Measurements from ENCODE around the gene MAGI1.

The MAGI1 gene

GRCh38 chr3:65946438-65946837, 92.3 kb downstream of the MAGI1 start:
- TF ChIP-seq CTCF (IDR thresholded peaks at IDR 0.05; ENCODE audit: insufficient read depth, missing control alignments): no peak
- DNase-seq (ENCODE audit: insufficient read length, low spot score): no peak
- FAIRE-seq: no peak

GRCh38 chr3:65945953-65946352, 92.8 kb downstream of the MAGI1 start:
- no peak for TF ChIP-seq CTCF (IDR thresholded peaks at IDR 0.05; ENCODE audit: insufficient read depth, missing control alignments)
- DNase-seq (ENCODE audit: insufficient read length, low spot score) (no peak), FAIRE-seq (no peak)

GRCh38 chr3:65945480-65945879, 93.2 kb downstream of the MAGI1 start:
- TF ChIP-seq CTCF (IDR thresholded peaks at IDR 0.05; ENCODE audit: insufficient read depth, missing control alignments): no peak
- DNase-seq (ENCODE audit: insufficient read length, low spot score) (no peak), FAIRE-seq (no peak)

GRCh38 chr3:65944252-65944651, 94.5 kb downstream of the MAGI1 start:
- no peak for DNase-seq (ENCODE audit: insufficient read length, low spot score)
- FAIRE-seq: no peak
- TF ChIP-seq CTCF (IDR thresholded peaks at IDR 0.05; ENCODE audit: insufficient read depth, missing control alignments): no peak

GRCh38 chr3:65939801-65940246, 98.9 kb downstream of the MAGI1 start:
- DNase-seq (ENCODE audit: insufficient read length, low spot score) (no peak), FAIRE-seq (no peak)
- no peak for TF ChIP-seq CTCF (IDR thresholded peaks at IDR 0.05; ENCODE audit: insufficient read depth, missing control alignments)

GRCh38 chr3:65939184-65939583, 99.5 kb downstream of the MAGI1 start:
- FAIRE-seq (no peak), DNase-seq (ENCODE audit: insufficient read length, low spot score) (no peak)
- no peak for TF ChIP-seq CTCF (IDR thresholded peaks at IDR 0.05; ENCODE audit: insufficient read depth, missing control alignments)

GRCh38 chr3:65938676-65939075, 100.0 kb downstream of the MAGI1 start:
- TF ChIP-seq CTCF (IDR thresholded peaks at IDR 0.05; ENCODE audit: insufficient read depth, missing control alignments): no peak
- FAIRE-seq: no peak

More at GRCh38 chr3:65938676-65939075, 100.0 kb downstream of the MAGI1 start:
- DNase-seq (ENCODE audit: insufficient read length, low spot score): no peak

Data from D721Med (cell line).